Activated T-cell treated with anti-CD3 and anti-CD28 coated beads, Interleukin-2, amount 50 U/mL, for 1 hour (primary cell): ENCODE measurements around the gene OTULINL.

ENCODE experiments used
- DNase-seq: peaks from one replicate; pipeline ENCODE4 v3.0.0-alpha.2; 2020

The OTULINL gene

DNA sequence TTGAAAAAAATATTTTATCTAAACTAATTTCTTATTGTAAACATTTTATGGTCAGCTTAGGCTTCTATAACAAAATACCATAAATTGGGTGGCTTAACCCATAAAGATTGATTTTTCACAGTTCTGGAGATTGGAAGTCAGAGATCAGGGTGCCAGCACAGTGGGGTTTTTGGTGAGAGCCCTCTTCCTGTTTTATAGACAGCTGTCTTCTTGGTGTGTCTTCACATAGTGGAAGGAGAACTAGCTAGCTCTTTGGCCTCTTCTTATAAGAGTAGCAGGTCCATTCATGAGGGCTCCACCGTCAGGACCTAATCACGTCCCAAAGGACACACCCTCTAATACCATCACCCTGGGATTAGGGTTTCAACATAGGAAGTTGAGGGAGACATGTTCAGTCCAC, 26.6 kb downstream of the OTULINL start:
- DNase-seq: no peak

DNA sequence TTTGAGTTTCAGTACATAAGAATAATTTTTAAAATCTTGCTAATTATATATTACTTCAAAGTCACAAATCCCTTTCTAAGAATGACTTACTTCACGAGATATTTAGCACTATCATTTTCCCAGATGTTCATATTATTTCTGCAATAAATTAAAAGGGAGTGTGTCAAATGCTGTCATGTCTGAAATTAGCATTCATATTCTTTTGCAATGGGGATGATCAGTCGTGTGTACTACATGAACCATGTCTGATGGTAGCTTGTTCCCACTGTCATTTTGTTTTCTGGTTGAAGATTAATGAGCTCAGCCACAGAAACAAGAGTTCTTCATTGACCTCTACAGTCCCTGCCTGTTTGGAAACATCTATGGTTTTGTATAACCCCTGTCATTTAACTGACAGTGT, 30.1 kb downstream of the OTULINL start:
- DNase-seq: no peak

GRCh38 chr5:14614490-14614889, 32.9 kb downstream of the OTULINL start:
- DNase-seq: no peak

DNA sequence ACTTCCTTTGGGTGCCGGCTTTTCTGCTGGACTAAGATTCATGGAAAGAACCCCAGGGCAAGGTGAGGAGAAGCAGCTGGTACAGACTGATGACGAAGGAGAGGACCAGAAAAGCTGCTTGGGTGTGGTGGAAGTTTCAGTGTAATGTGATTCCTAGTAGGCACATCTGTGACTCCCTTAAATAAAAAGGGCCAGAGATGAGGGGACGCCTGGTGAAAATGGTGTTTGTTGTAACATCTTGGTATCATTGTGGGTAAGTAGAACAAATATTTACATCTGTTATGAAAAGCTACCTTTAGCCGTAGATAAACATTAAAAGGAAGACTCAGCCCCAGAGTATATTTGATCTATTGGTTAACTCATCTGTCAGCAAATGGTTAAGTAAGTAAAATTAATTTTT, 33.8 kb downstream of the OTULINL start:
- DNase-seq: no peak

DNA sequence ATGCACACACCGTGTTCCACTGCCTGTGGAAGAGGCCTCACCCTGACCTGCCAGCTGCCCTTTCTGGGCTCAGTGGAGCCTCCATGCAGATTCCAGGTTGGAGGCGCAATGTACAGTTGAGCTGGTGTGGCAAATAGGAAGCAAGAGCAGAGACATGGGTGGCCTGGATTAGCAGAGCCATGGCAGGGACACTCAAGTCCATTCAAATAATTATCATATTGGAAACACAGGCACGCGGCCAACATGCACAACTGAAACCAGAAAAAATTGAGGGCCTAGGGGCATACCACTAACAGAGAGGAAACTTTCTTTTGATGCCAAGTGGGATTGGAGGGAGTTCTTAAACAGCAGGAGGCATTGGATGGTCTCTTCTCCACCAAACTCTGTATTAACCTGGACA, 35.8 kb downstream of the OTULINL start:
- no peak for DNase-seq

GRCh38 chr5:14627270-14627669, 45.7 kb downstream of the OTULINL start:
- DNase-seq: no peak

DNA sequence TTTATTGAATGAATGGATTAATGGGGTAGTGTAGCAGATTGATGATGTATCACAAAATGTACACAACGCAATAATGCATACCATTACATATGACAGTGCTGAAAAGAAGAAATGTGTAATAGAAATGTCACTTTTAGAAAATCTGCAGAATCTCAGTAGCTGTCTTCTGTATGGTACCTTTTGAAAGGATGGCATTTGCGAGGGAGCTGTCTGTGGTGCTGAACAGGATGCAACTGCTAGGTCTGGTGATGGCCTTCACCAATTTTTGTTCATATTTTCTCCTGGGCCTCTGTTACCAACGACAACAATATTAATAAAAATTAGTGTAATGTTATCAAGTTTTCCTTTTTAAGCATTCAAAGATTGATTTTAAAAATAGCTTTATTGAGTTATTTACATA, 46.8 kb downstream of the OTULINL start:
- DNase-seq: peak; percentile 49

- no peak for DNase-seq
Observed at GRCh38 chr5:14630671-14631070, 49.1 kb downstream of the OTULINL start.

GRCh38 chr5:14635656-14636055, 54.1 kb downstream of the OTULINL start:
- DNase-seq: no peak

GRCh38 chr5:14640765-14641164, 59.2 kb downstream of the OTULINL start:
- no peak for DNase-seq

GRCh38 chr5:14644623-14645237, 63.1 kb downstream of the OTULINL start:
- DNase-seq: no peak

DNA sequence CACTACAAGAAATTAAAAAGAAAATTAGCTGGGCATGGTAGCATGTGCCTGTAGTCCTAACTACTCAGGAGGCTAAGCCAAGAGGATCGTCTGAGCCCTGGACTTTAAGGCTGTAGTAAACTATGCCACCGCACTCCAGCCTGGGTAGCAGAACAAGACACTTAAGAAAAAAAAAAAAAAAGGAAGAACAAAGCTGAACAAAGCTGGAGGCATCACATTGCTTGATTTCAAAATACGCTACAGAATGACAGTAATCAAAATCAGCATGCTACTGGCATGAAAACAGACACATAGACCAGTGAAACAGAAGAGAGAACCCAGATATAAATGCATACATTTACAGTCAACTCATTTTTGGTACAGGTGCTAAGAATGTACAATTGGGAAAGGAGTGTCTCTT, 68.5 kb downstream of the OTULINL start:
- DNase-seq: no peak

DNA sequence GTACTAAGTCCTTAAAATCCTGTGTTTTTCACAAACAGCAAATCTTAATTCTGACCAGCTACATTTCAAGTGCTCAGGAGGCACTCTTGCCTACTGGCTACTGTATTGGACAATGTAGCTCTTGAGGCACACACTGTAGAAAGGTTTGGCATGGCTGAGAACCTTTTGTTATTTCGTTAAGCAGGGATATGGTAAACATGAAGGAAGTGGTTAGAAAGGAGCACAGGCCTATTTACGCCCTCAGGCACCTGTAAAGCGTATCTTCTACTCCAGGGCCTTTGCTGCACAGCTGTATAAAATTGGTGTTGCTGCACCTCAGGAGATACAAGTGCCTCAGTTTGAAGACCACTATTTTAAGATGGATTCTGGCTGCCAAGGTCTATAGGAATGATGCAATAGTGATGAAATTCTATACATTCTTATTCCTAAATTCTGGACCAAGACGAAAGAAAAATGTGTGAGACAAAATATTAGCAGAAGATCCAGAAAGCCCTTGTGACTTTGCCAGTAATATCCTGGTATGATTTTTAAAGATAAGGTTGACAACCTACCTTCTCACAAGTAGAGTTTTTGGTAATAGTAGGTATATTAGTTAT, 73.7 kb downstream of the OTULINL start:
- no peak for DNase-seq

GRCh38 chr5:14656898-14657297, 75.3 kb downstream of the OTULINL start:
- DNase-seq: no peak

- no peak for DNase-seq
Observed at GRCh38 chr5:14659821-14660607, 78.4 kb downstream of the OTULINL start.

DNA sequence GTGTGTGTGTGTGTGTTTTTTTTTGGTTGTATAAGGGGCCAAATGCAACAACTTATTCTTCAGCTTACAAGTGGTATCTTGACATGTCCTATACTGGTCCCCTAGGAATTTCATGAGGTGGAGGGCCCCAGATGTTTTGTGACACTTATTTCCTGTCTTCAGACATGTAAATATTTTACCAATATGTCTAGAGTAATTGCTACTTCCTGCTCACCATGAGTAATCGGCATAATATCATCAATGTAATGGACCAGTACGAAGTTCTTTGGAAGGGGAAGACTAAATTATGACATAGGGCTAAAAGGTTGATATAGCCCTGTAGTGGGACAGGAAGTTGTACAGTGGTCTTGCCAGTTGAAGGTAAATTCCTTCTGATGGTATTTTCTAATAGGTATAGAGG, 79.2 kb downstream of the OTULINL start:
- DNase-seq: no peak
